ENCODE data around the gene XYLT1.
"Not testable (repeated sequence)": the region's sequence is repeated elsewhere in the genome, so short reads cannot be mapped to it uniquely, and the experiment has no call there.

XYLT1 gene

DNA sequence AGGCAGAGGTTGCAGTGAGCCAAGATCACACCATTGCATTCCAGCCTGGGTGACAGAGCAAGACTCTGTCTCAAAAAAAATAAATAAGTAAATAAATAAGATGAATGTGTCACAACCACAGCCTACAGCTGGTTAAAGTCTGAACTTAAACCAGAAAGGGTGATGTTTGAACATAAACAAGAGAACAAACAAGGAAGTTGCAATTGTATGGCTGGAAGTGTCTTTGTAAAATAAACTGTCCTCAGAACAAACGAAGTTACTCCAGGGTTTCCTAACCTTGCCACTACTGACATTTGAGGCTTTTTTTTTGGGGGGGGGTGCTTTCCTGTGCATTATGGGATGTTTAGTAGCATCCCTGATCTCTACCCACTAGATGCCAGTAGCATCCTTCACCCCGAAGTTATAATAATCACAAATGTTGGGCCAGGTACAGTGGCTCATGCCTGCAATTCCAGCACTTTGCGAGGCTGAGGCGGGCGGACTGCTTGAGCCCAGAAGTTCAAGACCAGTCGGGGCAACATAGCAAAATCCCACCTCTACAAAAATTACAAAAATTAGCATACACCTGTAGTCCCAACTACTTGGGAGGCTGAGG, 119.2 kb downstream of the XYLT1 start:
- DNase-seq, result no peak

- DNase-seq, result no peak
Observed at GRCh38 chr16:17350207-17350606, 120.6 kb downstream of the XYLT1 start.

GRCh38 chr16:17348826-17349225, 121.9 kb downstream of the XYLT1 start:
- no peak for DNase-seq

DNA sequence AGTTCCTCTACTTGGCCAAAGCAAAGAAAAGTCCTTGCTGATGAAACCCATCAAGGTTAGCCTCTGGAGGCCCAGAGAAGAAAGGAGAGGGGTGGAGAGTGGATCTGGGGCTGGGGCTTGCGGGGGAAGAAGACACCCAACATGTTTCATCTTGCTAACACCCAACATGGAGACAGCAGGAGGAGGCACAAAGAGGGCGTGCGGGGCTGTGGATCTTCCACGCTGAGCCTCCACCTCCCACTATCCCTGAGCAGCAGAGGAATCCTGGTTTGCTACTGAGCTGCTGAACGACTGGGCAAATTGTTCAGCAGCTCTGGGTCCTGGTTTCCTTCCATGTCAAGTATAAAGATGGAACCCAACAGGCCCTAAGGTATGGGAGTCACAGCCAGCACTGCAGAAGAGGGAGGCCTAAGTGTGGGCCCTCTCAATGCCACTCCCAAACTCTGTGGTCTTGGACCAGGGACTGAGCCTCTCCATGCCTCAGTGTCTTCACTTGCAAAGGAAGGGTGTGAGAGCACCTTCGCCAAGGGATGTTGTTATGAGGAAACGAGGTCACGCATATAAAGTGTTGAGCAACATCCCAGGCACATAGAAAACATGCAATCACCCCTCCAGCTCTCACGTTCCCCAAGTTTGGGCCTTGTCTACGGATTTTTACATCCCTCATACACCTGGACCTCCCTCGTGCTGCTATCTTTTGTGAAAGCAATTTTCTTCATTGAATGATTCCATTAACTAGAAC, 122.5 kb downstream of the XYLT1 start:
- no peak for DNase-seq

DNA sequence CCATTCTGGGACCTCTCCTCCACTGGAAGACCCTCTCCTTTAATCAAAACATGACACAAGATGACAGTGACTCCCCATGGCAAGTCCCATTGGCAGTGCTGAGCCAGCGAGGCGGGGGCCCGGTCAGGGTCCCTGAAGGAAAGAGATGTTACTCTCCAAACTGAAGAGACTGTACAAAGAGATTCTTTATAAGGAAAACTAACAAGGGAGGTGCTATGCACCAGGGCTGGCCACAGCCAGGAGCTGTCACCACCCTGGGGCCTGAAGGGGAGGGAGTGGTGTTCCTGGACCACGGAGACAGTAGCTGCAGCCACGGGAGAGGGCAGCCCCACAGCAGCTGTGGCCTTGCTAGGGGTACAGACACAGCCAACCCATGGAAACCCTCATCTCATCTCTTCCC, 123.1 kb downstream of the XYLT1 start:
- no peak for DNase-seq

GRCh38 chr16:17346621-17347569, 123.9 kb downstream of the XYLT1 start:
- DNase-seq, result no peak

DNA sequence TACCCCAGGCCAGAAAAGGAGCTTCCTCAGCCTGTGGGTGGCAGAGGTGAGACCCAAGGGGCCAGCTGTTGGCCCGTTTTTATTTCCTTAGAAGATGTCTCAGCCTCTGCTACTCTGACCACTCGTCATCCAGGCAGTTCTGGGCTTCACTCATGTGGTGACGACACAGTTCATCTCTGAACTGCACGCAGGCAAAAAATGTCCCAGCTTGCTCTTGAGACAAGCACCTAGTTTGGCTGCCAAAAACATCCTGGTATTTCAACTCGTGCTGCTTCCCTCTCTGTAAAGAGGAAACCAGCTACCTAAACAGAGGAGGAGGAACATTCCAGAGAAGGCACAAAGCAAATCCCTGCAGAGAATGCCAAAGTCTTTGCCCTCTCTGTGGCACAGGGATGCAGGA, 125.7 kb downstream of the XYLT1 start:
- no peak for DNase-seq

GRCh38 chr16:17343728-17344127, 127.0 kb downstream of the XYLT1 start:
- no peak for DNase-seq

- DNase-seq, result no peak
Observed at GRCh38 chr16:17343028-17343427, 127.7 kb downstream of the XYLT1 start.

- no peak for DNase-seq
Observed at GRCh38 chr16:17342031-17342430, 128.7 kb downstream of the XYLT1 start.

- no peak for DNase-seq
Observed at GRCh38 chr16:17340804-17341203, 130.0 kb downstream of the XYLT1 start.

GRCh38 chr16:17339764-17340541, 130.8 kb downstream of the XYLT1 start:
- DNase-seq, result no peak

- DNase-seq, result no peak
Observed at GRCh38 chr16:17338244-17338643, 132.5 kb downstream of the XYLT1 start.

GRCh38 chr16:17336530-17336900, 134.2 kb downstream of the XYLT1 start:
- no peak for DNase-seq

DNA sequence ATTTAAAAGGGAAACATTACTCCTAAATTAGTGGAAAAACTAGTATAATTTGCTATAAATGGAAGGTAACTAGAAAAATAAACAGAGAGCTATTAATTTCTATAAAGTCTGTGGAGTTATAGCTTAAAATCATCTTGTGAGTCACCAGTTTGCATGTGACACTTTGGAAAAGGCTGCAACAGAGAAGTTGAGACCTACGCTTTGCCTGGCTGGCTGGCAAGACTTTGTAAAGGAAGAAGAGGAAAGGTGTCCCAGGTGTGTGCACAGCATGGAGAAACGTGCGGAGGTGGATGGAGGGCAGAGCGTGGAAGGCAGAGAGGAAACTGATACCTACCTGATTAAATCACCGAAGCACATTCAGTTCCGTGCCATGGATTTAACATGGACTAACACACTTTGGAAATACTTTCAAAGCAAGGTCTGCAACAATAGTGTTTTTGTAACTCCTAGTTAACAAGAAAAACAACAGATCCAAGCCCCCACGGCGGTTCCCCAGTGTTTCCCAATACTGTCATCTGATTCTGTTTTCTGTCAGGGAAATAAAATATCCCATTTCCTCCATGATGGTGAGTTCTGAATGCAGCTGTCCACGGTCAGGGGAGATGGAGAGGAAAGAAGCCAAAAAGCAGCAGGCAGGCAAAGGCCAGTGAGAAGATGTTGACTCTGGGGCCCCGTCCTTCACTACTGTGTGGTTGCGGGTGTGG, 134.8 kb downstream of the XYLT1 start:
- DNase-seq, result no peak

- DNase-seq, result not testable (repeated sequence)
Observed at GRCh38 chr16:17335406-17335805, 135.4 kb downstream of the XYLT1 start.

GRCh38 chr16:17334096-17334495, 136.7 kb downstream of the XYLT1 start:
- DNase-seq, result no peak

DNA sequence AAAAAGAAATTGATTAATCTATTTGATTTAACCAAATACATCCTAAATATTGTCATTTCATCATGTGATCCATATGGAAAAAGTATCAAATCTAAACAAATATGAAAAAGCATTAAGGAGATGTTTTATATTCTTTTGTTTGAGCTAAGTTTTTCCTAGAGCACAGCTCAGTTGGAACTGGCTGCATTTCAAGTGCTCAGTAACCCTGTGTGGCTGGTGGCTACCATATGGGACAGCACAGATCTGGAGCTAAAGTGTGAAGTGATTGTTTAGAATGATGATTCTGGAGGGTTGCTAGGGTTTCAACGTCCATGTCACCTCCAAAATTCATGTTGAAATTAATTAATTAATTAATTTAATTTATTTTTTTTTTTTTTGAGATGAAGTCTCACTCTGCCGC, 137.5 kb downstream of the XYLT1 start:
- DNase-seq, result no peak

DNA sequence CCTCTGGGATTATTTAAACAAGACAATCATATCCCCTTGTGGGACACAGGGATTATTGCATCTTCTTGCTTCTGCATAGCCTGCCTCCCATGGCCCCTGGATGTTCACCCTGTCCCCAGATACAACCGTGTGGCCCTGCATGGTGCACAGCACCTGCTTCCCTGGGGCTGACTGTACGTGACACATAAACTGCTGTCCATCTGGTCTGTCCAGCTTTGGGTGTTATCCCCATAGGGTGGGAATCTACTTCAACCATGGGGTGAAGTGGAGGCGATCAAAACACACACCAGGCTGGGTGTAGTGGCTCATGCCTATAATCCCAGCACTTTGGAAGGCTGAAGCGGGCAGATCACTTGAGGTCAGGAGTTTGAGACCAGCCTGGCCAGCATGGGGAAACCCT, 138.8 kb downstream of the XYLT1 start:
- DNase-seq, result no peak

DNA sequence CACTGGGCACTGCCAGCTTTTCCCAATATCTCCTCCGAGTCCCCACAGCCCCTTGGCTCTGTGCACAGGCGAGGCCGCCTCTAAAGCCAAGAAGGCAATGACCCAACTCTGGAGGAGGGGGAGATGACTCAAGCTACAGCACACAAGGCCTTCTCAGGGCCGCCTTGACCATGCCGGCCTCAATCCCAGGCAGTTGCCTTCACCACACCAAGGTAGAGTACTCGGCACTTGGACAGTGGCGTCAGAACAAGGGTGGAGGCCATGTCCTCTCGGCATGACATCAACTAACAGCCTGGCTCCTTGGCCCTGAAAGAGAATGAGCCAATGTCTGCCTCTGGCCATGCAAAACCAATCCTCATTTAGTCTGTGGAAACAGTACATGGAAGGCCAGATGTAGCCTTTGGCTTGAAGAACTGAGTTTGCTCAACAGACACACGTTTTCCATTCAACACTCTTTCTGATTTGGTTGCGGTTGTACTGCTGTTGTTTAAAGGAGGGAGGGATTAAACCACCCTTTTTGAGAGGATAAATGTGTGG, 139.6 kb downstream of the XYLT1 start:
- peak; percentile 60 for DNase-seq

DNA sequence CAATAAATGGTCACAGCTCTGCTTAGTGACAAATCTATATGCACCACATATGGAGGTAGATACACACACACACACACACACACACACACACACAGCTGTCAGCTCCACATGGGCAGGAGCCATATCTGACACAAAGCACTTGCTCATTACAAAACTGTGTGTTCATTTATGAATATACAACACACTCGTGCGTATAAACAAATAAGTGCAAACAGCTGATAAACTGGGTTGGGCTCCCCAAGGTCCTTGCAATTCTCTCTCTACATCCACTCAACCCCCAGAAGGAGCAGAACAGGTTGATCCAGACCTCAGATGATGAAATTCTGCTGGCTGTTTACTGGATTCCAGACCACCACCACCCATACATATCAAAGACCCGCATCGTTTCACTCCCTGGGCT, 140.7 kb downstream of the XYLT1 start:
- DNase-seq, result no peak

- no peak for DNase-seq
Observed at GRCh38 chr16:17329391-17329790, 141.4 kb downstream of the XYLT1 start.
